GM18861 (cell line): Measurements from ENCODE around the gene ST14.
"Not testable (repeated sequence)": the region's sequence is repeated elsewhere in the genome, so short reads cannot be mapped to it uniquely, and the experiment has no call there.

Source experiments
- ATAC-seq: cut with Tn5 transposase; IDR thresholded peaks from one replicate; pipeline ENCODE4 v1.9.1; 2021; ENCODE audit not compliant: unreplicated experiment

The ST14 gene

GRCh38 chr11:130220311-130221035, 60.9 kb downstream of the ST14 start:
- ATAC-seq = no peak

DNA sequence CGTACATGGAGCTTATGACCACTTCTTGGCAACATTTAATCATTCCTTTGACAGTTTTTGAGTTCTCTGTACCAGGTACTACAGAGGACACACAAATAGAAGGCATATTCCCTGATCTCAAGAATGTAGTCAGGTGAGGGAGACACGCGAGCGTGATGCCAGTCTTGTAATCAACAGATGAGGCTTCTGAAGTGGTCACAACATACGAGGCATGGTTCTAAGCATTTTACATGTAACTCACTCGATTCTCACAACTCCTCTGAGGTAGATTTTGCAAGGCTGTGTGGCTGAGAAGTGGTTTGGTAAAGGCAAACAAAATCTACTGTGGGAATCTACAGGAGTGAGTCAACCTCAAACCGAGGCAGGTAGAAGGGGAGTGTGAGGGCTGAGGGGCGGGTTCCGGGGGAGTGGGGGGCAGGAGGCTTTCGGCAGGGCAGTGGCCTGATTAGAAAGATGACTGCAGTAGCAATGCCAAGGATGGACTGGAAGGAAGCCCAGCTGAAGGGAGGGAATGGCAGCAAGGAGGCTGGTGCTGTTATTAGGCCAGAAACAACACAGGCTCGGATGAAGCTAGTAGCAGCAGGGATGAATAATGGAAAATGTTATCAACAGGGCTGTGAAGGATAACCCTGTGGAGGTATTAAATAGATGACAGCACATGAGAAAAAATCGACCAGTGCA, 63.8 kb downstream of the ST14 start:
- ATAC-seq = no peak

GRCh38 chr11:130227373-130227772, 67.8 kb downstream of the ST14 start:
- ATAC-seq = no peak

DNA sequence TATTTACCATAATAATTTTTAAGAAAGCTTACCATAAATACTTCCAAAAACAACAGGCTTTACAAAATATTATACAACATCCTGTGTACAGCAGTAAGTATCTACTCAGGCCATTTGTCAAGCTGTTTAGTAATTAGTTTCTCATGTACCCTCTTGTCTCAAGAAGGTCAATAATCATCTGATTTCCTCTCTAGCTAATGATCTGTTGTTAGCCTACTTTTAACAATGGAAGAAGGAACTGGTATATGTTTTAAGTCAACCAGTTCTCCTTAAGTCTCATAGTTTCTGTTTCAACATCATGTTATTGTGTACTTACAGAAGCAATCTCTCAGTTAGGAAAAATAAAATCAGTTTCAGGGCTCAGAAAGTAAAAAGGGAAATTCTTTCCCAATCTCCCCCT, 73.9 kb downstream of the ST14 start:
- not testable (repeated sequence) for ATAC-seq

- not testable (repeated sequence) for ATAC-seq
Measured at GRCh38 chr11:130233888-130234287, 74.3 kb downstream of the ST14 start.

- ATAC-seq = no peak
Measured at GRCh38 chr11:130234315-130234714, 74.7 kb downstream of the ST14 start.

- ATAC-seq = no peak
Measured at GRCh38 chr11:130237282-130238006, 77.9 kb downstream of the ST14 start.

- no peak for ATAC-seq
Measured at GRCh38 chr11:130241713-130242112, 82.1 kb downstream of the ST14 start.

DNA sequence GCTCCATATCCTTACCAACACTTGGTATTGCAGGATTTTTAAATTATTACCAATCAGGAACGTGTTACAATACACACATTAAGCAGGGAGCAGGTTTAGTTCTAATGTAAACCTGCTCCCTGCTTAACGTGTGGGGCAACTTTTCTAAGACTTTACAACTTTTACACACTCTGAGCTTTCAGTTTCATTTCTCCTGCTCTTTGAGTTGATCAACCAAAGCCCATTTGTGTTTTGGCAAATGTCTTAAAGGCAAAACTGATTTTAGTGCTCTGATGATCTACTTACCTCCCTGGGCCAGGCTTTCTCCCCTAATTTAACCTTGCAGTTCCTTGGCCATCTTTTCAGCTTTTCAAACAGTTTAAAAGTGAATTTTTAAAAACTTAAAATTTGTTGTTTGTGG, 84.2 kb downstream of the ST14 start:
- ATAC-seq = peak; percentile 71

- no peak for ATAC-seq
Measured at GRCh38 chr11:130244848-130245247, 85.3 kb downstream of the ST14 start.

DNA sequence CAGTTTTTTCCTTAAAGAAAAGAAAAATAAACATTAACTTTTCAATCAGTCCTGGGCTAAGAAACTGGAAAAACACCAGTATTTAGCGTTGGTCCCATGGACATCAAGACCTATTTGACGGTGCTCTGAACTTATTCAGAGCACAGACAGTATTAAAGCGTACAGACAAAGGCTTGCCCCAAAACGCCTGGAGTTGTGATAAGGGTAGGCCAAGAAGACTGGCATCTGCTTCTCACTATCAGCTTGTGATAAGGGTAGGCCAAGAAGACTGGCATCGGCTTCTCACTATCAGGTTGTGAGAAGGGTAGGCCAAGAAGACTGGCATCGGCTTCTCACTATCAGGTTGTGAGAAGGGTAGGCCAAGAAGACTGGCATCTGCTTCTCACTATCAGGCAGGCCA, 85.8 kb downstream of the ST14 start:
- ATAC-seq = not testable (repeated sequence)

DNA sequence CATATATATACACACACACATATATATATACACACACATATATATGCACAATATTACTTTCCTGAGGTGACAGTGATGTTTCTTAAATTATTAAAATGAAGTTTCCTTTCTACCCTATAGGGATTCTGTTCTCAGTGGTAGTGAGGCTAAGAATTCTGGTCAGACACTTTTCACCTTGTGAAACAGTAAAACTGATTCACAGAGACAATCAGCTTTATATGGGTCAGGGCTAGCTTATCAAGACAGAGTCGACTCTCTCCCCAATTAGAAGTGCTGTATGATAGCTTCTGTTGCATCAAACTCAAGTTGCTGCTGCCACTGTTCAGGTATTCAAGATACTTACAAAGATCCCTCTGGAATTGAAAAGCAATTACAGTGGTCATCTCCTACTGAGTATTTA, 86.7 kb downstream of the ST14 start:
- no peak for ATAC-seq

DNA sequence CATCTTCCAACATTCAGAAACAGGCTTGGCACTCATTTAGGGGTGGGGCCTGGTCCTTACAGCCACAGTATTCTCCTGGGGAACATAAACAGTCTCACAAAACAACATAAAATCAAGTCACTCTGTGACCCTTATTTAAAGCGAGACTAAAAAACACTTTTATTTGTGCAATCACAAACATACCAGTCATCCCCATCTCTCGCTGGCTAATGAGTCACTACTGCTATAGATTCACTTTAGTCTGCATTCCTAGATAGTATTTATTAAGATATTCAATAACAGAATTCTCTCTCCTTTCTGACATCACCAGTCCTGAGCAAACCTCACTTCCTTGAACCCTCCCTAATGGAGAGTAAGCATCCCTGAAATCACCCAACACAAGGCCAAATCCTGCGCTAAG, 87.2 kb downstream of the ST14 start:
- no peak for ATAC-seq

GRCh38 chr11:130247319-130247718, 87.7 kb downstream of the ST14 start:
- no peak for ATAC-seq

GRCh38 chr11:130249371-130249770, 89.8 kb downstream of the ST14 start:
- ATAC-seq = no peak

GRCh38 chr11:130249929-130250328, 90.3 kb downstream of the ST14 start:
- ATAC-seq = not testable (repeated sequence)

- not testable (repeated sequence) for ATAC-seq
Measured at GRCh38 chr11:130251763-130252162, 92.2 kb downstream of the ST14 start.
